GM20000 (cell line): ENCODE data around the gene MYH15.

Experiments
- DNase-seq: peaks from one replicate; pipeline ENCODE4 v3.0.0; 2012; ENCODE audit warnings: low spot score
- CTCF ChIP-seq: IDR thresholded peaks from 2 replicates; pipeline ENCODE4 v1.5.1; 2012; ENCODE audit warnings: mild to moderate bottlenecking, control low read depth; ENCODE audit errors: extremely low read depth, missing control alignments

The MYH15 gene

GRCh38 chr3:108442281-108442680, 68.1 kb downstream of the MYH15 start:
- no peak for DNase-seq
- no peak for TF ChIP-seq CTCF

DNA sequence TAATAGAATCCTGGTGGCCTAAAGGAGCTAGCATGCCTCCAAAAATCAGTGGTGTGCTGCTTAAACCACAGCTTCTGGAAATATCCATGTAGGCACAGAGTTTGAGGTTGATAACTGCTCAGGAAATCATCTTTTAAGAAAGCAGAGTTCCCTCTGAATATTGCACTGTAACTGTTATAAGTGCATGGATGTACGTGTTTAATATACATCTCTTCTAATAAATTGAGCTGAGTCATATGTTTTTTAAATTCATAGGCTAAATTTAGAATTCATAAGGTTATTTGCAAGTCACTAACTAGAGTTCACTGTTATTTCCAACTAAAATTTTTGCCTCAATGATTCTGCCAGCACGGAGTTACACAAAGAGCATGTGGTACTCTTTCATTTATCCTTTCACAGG, 68.9 kb downstream of the MYH15 start:
- DNase-seq: no peak
- TF ChIP-seq CTCF: no peak

GRCh38 chr3:108441071-108441507, 69.3 kb downstream of the MYH15 start:
- TF ChIP-seq CTCF: no peak
- no peak for DNase-seq

DNA sequence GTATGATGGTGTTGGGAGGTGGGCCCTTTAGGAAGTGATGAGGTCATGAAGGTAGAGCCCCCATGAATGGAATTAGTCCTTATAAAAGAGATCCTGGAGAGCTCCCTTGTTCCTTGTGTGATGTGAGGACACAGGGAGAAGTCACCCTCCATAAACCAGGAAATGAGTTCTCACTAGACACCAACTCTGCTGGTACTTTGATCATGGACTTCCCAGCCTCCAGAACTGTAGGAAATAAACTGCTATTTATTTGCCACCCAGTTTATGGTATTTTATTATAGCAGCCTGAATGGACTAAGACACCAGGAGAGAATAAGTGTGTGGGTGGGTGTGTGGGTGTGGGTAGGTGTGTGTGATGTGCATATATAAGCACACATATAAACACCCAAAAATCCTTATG, 71.9 kb downstream of the MYH15 start:
- no peak for TF ChIP-seq CTCF
- DNase-seq: no peak

DNA sequence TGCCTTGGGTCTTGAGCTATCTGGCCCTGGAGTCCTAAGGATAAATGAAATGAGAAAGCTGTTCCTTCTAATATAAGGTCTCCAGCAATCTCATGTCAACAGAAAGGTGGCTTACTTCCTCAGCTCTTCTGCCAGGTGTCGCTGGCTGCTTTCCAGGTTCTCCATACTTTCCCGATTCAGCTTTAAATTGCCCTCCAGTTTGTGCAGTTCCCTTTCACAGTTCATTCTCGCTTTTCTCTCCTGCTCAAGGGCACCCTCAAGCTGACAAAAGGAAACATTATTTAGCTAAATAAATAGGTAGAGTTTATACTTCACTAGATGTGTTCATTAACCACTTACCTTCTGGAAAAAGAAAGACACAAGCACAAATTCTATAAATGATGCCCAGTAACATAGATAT, 73.0 kb downstream of the MYH15 start:
- no peak for TF ChIP-seq CTCF
- DNase-seq: no peak

DNA sequence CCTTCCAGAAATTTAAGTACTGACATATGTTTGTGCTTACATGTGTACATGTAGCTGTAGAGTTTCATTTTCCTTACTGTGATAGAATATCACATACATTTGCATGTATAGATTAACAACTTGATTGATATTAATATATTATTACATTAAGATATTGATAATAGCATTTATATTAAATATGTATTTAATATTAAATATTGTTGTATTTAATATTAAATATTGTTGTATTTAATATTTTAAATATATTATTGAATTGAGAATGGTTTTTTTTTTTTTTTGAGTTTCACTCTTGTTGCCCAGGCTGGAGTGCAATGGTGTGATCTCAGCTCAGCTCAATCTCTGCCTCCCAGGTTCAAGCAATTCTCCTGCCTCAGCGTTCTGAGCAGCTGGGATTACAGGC, 76.5 kb downstream of the MYH15 start:
- TF ChIP-seq CTCF: no peak
- DNase-seq: no peak

DNA sequence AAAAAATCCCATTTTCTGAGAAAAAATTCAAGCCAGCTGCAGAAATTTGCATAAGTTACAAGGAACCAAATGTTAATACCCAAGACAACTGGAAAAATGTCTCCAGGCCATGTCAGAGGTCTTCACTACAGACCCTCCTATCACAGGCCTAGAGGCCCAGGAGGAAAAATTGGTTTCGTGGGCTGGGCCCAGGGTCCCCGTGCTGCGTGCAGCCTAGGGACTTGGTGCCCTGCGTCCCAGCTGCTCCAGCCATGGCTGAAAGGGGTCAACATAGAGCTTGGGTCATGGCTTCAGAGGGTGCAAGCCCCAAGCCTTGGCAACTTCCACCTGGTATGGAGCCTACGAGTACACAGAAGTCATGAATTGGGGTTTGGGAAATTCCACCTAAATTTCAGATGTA, 78.0 kb downstream of the MYH15 start:
- TF ChIP-seq CTCF: no peak
- DNase-seq: no peak
